Common myeloid progenitor, CD34-positive (primary cell): ENCODE data around the gene CADPS2.

Source experiments
- CTCF ChIA-PET: fragments of 350-600 bp; sonication (Branson Sonifier 250); formaldehyde crosslinking; loops from one replicate; lab custom pipeline; 2021; ENCODE audit warnings: antibody characterized with exemption; lab: Charles Lee
- POLR2A ChIA-PET: fragments of 350-600 bp; sonication (Branson Sonifier 250); formaldehyde crosslinking; loops from one replicate; lab custom pipeline; 2021; ENCODE audit warnings: antibody characterized with exemption; lab: Charles Lee
- DNase-seq, 3 donors: peaks; one replicate each; pipeline versions ENCODE4 v3.0.0 to v3.0.0-alpha.2; 2013
- H3K27ac ChIP-seq, 2 experiments: 1 replicate in 1 of 2; 2 replicates in 1 of 2; pipeline ENCODE4 v1.7.0; 2013; ENCODE audit warnings: inconsistent platforms in 2 of 2, low read length in 2 of 2, mild to moderate bottlenecking in 2 of 2, low read depth in 1 of 2, moderate library complexity in 1 of 2; ENCODE audit not compliant: severe bottlenecking in 2 of 2, insufficient read depth in 1 of 2, poor library complexity in 1 of 2
- H3K27me3 ChIP-seq, 5 experiments: replicated peaks in 2 of 5; 1 replicate in 3 of 5; 2 replicates in 2 of 5; pipeline versions ENCODE4 v1.6.1 to v1.7.0; 2013; ENCODE audit warnings: low read length in 4 of 5, mild to moderate bottlenecking in 2 of 5, moderate library complexity in 2 of 5, inconsistent platforms in 1 of 5; ENCODE audit not compliant: insufficient read depth in 5 of 5, control insufficient read depth in 4 of 5
- H3K36me3 ChIP-seq, 4 experiments: 1 replicate in 2 of 4; 2 replicates in 2 of 4; pipeline versions ENCODE4 v1.6.1 to v1.7.0; 2013; ENCODE audit warnings: low read length in 3 of 4, control low read depth in 1 of 4, mild to moderate bottlenecking in 1 of 4; ENCODE audit not compliant: control insufficient read depth in 4 of 4, insufficient read depth in 4 of 4
- H3K4me1 ChIP-seq, 4 experiments: 1 replicate in 3 of 4; 2 replicates in 1 of 4; pipeline versions ENCODE4 v1.6.1 to v1.7.1; 2013; ENCODE audit warnings: low read length in 3 of 4, mild to moderate bottlenecking in 3 of 4, control low read depth in 1 of 4, inconsistent platforms in 1 of 4, moderate library complexity in 1 of 4; ENCODE audit not compliant: control insufficient read depth in 4 of 4, insufficient read depth in 4 of 4; ENCODE audit errors: control extremely low read depth in 1 of 4
- H3K4me3 ChIP-seq, 7 experiments: 1 replicate in 4 of 7; 2 replicates in 3 of 7; pipeline versions ENCODE4 v1.5.1 to v1.7.0; 2013; ENCODE audit warnings: mild to moderate bottlenecking in 7 of 7, low read length in 6 of 7, moderate library complexity in 6 of 7, inconsistent platforms in 2 of 7, low read depth in 2 of 7, control low read depth in 1 of 7; ENCODE audit not compliant: insufficient read depth in 4 of 7, control insufficient read depth in 1 of 7; ENCODE audit errors: extremely low read depth in 1 of 7
- H3K9me3 ChIP-seq, 5 experiments: 1 replicate in 4 of 5; 2 replicates in 1 of 5; pipeline versions ENCODE4 v1.6.1 to v1.7.1; 2013; ENCODE audit warnings: low read length in 4 of 5, mild to moderate bottlenecking in 2 of 5, inconsistent platforms in 1 of 5, low read depth in 1 of 5, moderate library complexity in 1 of 5; ENCODE audit not compliant: control insufficient read depth in 4 of 5, insufficient read depth in 2 of 5; ENCODE audit errors: control extremely low read depth in 1 of 5
- WGBS: methylation state at CpG from one replicate; pipeline ENCODE4 v1.1.5; 2013; ENCODE audit not compliant: insufficient coverage; 5-methylcytosine and 5-hydroxymethylcytosine counted together

Gene CADPS2

DNA sequence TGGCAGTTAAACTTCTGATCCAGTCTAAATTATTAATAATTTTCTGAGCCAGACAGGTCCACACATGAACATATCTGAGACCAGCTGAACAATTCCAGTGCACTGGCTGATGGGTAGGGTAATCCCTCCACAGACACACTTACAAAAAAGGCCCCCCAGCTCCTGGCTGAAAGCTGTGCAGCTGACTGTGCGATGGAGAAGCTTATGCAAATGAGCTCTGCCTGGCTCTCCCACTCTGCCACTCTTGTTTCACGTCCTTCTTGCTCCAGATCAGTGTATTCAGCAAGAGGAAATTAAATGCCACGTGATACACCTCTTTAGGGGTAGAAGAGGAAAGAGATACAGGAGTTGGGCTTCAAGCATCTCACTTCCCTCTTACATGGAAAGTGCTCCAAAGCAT, 505.3 kb downstream of the CADPS2 start:
- no peak overlapping the region for H3K27ac ChIP-seq
- no peak overlapping the region for H3K4me3 ChIP-seq
- no peak for DNase-seq
- no peaks in the 10 kb centered on the region for H3K27me3 ChIP-seq
- ChIA-PET POLR2A (no interaction called here), CTCF (no interaction called here)
- H3K4me1 ChIP-seq = no peaks in the 10 kb centered on the region
- 50% methylated on average over 2 of the region's 3 CpGs for WGBS
- H3K36me3 ChIP-seq = no peaks in the 10 kb centered on the region
- no peaks in the 10 kb centered on the region for H3K9me3 ChIP-seq

DNA sequence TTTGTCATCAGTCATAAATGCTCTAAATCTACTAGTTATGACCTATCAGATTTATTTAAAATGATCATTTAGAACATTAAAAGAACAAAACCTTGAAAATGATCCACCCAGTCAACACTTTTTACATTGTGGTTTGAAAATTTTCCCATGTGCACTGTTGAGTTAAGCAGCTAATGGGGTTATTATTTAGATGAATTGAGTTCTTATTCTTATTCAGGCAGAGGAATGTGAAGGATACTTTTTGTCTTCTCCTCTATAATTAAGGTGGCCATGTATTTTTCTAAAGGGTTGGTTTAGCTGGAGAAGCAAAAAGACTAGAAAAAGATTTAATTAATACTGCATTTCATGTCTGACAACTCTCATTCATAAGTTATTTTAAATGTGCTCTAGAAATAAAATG, 506.8 kb downstream of the CADPS2 start:
- no peak overlapping the region for H3K27ac ChIP-seq

DNA sequence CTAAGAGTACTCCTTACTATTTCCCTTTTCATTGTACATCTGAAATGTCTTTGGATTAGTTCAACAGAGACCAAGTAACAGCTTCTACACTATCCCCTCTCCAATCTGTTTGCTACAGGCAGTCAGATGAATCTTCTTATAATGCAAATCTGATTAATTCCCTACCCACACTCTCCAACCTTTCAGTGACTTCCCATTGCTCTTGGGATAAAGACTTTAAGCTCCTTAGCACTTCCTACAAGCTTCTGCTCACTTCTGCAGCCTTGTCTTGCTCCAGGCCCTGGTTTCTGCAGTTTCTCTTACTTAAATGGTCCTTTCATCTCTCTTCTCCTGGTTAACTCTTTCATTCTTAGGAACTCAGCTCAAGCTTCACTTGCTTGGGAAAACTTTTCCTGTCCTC, 516.5 kb downstream of the CADPS2 start:
- Histone ChIP-seq H3K4me3 (no peak overlapping the region), H3K9me3 (peaks cover 0 to 1% (median 0%) of the 10 kb centered on the region in 5 experiments), H3K36me3 (no peaks in the 10 kb centered on the region), H3K27me3 (no peaks in the 10 kb centered on the region), H3K4me1 (no peaks in the 10 kb centered on the region), H3K27ac (no peak overlapping the region)
- no peak for DNase-seq
- ChIA-PET CTCF (no interaction called here), POLR2A (no interaction called here)

More for the DNA sequence above, 506.8 kb downstream of the CADPS2 start:
- Histone ChIP-seq H3K27me3 (no peaks in the 10 kb centered on the region), H3K4me3 (no peak overlapping the region), H3K9me3 (no peaks in the 10 kb centered on the region), H3K36me3 (no peaks in the 10 kb centered on the region), H3K4me1 (no peaks in the 10 kb centered on the region)
- DNase-seq = no peak
- CTCF ChIA-PET = no interaction called here
- POLR2A ChIA-PET = no interaction called here

DNA sequence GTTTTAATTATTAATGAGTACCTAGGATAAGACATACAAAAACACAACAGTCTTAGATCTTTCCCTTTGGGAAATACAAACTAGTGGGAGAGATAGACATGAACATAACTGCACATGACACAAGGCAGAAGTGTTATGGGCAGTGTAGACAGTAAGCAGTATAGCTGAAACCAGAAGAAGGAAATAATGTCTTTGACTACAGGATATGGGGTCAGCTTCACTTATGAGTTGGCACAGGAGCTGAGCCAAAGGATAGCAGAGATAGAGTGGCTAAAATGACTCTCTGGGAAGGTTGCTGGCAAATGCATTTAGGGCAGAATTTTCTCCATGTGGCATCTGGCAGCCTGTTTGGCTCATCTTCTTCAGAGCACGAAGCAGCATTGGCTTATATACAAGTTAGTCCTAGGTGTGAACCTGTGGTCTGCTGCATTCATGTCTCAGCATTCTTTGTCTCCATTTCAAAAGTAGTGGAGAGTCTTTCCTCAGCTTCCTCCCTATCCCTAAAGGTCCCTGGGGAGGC, 521.4 kb downstream of the CADPS2 start:
- Histone ChIP-seq H3K27me3 (no peaks in the 10 kb centered on the region), H3K36me3 (no peaks in the 10 kb centered on the region), H3K4me1 (no peaks in the 10 kb centered on the region), H3K9me3 (peaks cover 0 to 1% (median 0%) of the 10 kb centered on the region in 5 experiments), H3K4me3 (no peak overlapping the region), H3K27ac (no peak overlapping the region)
- DNase-seq = no peak
- ChIA-PET POLR2A (no interaction called here), CTCF (no interaction called here)
- 80% methylated on average over 1 of the region's 1 CpG for WGBS

DNA sequence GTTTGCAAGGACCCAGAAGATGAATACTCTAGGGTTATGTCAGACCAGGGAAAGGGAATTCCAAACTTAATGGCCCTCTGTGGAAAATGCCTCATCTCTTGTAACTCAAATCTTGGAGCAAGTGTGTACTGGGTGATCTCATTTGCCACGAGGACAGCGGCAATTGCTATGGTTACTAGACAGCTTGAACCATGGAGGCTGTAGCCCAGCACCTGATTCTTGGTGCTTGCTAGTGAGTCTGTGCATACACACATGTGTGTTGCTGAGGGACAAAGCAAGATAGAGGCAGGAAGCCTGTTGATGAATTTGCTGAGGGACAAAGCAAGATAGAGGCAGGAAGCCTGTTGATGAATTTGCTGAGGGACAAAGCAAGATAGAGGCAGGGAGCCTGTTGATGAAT, 523.1 kb downstream of the CADPS2 start:
- Histone ChIP-seq H3K9me3 (peaks cover 0 to 1% (median 0%) of the 10 kb centered on the region in 5 experiments), H3K4me3 (no peak overlapping the region), H3K4me1 (no peaks in the 10 kb centered on the region), H3K27me3 (no peaks in the 10 kb centered on the region), H3K36me3 (no peaks in the 10 kb centered on the region), H3K27ac (no peak overlapping the region)
- ChIA-PET POLR2A (no interaction called here), CTCF (no interaction called here)
- no peak for DNase-seq
- WGBS = 94% methylated on average over 2 of the region's 2 CpGs

DNA sequence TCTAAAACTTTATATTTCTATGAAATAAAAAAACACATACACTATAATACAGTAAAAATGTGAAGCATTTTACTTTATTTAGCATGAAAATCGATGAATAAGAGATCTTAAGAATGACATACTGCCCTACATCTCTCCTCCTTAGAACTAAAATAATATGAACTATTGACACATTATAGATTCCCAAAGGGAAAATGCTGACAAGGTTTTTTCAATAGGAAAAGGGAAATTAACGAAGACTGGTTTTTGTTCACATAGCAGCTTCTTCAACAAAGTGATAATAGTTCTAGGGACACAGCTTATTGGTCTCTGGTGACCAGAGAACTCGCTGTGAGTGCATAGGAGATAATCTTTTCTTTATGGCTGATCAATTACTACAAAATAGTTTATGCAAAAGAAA, 523.8 kb downstream of the CADPS2 start:
- H3K4me1 ChIP-seq = no peaks in the 10 kb centered on the region
- WGBS = no CpG with 5 or more reads among the region's 3 CpGs
- no peaks in the 10 kb centered on the region for H3K27me3 ChIP-seq
- H3K36me3 ChIP-seq = no peaks in the 10 kb centered on the region
- no peak overlapping the region for H3K27ac ChIP-seq
- ChIA-PET CTCF (no interaction called here), POLR2A (no interaction called here)
- H3K9me3 ChIP-seq = peaks cover 0 to 1% (median 0%) of the 10 kb centered on the region in 5 experiments
- no peak for DNase-seq
- H3K4me3 ChIP-seq = no peak overlapping the region

DNA sequence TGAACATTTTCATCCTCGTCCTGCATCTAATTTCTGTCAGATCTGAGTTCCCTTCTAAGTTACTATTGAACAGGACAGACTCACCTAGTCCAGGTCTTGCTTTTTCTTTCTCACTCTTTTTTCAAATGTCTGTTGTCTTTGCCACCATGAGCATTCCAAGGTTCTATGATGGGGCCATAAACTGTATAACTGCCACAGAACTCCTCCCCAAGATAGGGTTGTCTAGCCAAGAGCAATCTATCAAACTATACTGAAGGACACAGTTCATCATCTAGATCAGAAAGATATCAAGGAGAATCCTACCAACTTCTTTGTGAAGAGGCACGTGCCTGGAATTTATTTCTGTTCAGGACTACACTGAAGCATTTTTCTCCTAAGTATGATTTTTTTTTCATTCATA, 531.6 kb downstream of the CADPS2 start:
- no peaks in the 10 kb centered on the region for H3K4me1 ChIP-seq
- no peaks in the 10 kb centered on the region for H3K9me3 ChIP-seq
- no peaks in the 10 kb centered on the region for H3K36me3 ChIP-seq
- H3K4me3 ChIP-seq = no peak overlapping the region
- no peak for DNase-seq
- H3K27me3 ChIP-seq = peaks cover 0 to 2% (median 0%) of the 10 kb centered on the region in 5 experiments
- H3K27ac ChIP-seq = no peak overlapping the region
- CTCF ChIA-PET = no interaction called here
- WGBS = 100% methylated on average over 1 of the region's 2 CpGs
- POLR2A ChIA-PET = no interaction called here
